ENCODE measurements around the gene SPTBN1.

The SPTBN1 gene

GRCh38 chr2:54704688-54705605 lies 248.8 kb downstream of the SPTBN1 start:
- no peak for DNase-seq (ENCODE audit: low read depth)

- DNase-seq (ENCODE audit: low read depth), result no peak
Observed at GRCh38 chr2:54706622-54707021, 250.5 kb downstream of the SPTBN1 start.

- DNase-seq (ENCODE audit: low read depth), result no peak
Observed at GRCh38 chr2:54708584-54709335, 252.6 kb downstream of the SPTBN1 start.

- DNase-seq (ENCODE audit: low read depth), result no peak
Observed at GRCh38 chr2:54709336-54709809, 253.2 kb downstream of the SPTBN1 start.

- DNase-seq (ENCODE audit: low read depth), result no peak
Observed at GRCh38 chr2:54710216-54710615, 254.1 kb downstream of the SPTBN1 start.

GRCh38 chr2:54712516-54712915 lies 256.4 kb downstream of the SPTBN1 start:
- no peak for DNase-seq (ENCODE audit: low read depth)

GRCh38 chr2:54714996-54715395 lies 258.9 kb downstream of the SPTBN1 start:
- no peak for DNase-seq (ENCODE audit: low read depth)

GRCh38 chr2:54716375-54716774 lies 260.2 kb downstream of the SPTBN1 start:
- DNase-seq (ENCODE audit: low read depth), result no peak

GRCh38 chr2:54720563-54720962 lies 264.4 kb downstream of the SPTBN1 start:
- DNase-seq (ENCODE audit: low read depth), result no peak
